ENCODE data around the gene FAIM.
"Not testable (repeated sequence)": the region's sequence is repeated elsewhere in the genome, so short reads cannot be mapped to it uniquely, and the experiment has no call there.

The FAIM gene
- 1.1 to 2.7 (median 2.2) reads per million in 4 donors for total RNA-seq

DNA sequence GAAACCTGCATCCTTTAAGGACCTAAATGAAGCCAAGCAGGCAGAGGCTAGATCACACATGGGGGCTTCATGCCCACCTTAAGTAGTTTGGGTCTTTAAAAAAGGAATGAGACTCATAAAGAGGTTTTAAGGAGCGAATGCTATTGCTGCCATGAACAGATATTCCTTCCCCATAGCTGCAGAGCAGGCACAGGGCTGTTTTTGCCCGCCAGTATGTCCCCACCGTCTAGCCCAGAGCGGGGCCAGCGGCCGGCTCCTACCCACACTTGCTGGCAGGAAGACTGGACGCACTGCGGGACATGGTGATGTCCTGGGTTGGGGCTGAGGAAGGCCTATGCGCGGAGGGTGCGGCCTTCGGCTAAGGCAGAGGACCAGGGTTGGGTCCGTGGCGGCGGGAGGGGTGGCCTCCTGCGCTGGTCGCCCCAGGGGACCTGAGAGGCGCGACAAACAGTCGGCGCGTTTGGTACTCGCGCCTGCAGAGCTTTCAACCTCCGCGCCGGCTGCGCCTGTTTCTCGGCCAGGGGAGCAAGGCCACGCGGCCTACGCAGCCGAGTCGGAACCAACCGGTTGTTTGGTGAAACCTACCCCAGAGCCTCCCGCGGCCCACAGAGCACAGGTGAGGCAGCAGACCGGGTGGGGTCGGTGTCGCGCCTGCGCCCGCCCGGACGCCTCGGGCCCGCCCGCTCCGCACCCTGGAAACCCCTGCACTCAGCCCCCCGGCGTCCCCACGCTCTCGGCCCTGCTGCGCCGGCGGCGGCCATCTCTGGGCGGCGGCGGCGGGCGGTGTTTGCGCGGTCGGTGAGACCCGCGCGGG is at the start of gene FAIM:
Gene FAIM, plus strand, starts transcription at position 450 of the 814 bp plus-strand sequence. CDS start 10,956 bp downstream, outside the sequence.
- peak; percentile 39 to 68 (median 47) for DNase-seq

GRCh38 chr3:138559134-138559533 is 49.4 kb upstream of the FAIM start:
- DNase-seq = no peak

DNA sequence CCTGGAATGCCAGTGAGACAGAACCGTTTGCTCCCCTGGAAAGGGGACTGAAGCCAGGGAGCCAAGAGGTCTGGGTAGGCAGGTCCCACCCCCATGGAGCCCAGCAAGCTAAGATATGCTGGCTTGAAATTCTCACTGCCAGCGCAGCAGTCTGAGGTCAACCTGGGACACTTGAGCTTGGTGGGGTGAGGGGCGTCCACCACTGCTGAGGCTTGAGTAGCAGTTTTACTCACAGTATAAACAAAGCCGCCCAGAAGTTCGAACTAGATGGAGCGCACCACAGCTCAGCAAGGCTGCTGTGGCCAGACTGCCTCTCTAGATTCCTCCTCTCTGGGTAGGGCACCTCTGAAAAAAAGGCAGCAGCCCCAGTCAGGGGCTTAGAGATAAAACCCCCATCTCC is 48.1 kb upstream of the FAIM start:
- DNase-seq = no peak

- DNase-seq = not testable (repeated sequence)
Measured at GRCh38 chr3:138562902-138563301, 45.7 kb upstream of the FAIM start.

DNA sequence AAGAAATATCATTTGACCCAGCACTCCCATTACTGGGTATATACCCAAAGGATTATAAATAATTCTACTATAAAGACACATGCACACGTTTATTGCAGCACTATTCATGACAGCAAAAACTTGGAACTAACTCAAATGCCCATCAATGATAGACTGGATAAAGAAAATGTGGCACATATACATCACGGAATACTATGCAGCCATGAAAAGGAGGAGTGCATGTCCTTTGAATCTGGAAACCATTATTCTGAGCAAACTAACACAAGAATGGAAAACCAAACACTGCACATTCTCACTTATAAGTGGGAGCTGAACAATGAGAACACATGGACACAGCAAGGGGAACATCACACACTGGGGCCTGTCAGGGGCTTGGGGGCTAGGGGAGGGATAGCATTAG is 42.3 kb upstream of the FAIM start:
- not testable (repeated sequence) for DNase-seq

DNA sequence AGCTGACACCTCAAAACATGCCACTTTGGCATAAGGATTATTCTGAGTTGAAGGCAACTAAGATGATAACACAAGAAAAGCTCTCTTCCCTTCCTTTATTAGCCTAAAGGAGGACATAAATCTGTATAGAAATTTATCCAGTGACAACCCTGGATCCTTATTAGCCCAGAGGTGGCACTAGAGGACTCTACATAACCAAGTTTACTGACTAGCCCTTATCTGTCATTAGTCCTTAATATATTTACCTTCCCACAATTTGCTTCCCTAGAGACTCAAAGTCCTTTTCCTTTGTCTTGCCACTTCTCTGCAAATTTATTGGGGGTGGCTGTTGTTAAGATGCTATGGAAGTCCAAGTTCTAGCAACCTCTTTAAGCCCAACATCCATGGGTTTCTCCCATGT is 41.2 kb upstream of the FAIM start:
- no peak for DNase-seq

GRCh38 chr3:138569090-138569489 is 39.5 kb upstream of the FAIM start:
- DNase-seq = no peak

- not testable (repeated sequence) for DNase-seq
Measured at GRCh38 chr3:138569624-138570023, 38.9 kb upstream of the FAIM start.

GRCh38 chr3:138573138-138573537 is 35.4 kb upstream of the FAIM start:
- no peak for DNase-seq

GRCh38 chr3:138578141-138578540 is 30.4 kb upstream of the FAIM start:
- peak in 1 of 5 donors; percentile 8 for DNase-seq

DNA sequence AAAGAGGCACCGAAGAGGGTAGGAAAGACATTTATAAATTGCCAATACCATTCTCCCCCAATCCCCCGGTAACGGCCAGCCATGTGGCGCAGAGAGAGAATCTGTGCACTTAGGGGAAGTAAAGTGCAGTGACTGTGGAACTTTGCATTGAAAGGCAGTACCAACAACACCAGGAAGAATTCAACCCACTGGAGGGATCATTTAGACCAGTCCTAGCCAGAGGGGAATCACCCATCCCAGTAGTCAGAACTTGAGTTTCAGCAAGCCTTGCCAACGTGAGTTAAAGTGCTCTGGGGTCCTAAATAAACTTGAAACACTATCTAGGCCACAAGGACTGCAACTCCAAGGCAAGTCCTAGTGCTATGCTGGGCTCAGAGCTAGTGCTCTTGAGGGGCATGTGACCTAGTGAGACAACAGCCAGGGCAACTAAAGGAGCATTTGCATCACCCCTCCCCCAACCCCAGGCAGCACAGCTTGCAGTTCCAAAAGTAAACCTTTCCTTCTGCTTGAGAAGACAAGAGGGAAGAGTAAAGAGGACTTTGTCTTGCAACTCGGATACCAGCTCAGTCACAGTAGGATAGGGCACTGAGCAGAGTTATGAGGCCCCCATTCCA is 29.5 kb upstream of the FAIM start:
- no peak for DNase-seq

DNA sequence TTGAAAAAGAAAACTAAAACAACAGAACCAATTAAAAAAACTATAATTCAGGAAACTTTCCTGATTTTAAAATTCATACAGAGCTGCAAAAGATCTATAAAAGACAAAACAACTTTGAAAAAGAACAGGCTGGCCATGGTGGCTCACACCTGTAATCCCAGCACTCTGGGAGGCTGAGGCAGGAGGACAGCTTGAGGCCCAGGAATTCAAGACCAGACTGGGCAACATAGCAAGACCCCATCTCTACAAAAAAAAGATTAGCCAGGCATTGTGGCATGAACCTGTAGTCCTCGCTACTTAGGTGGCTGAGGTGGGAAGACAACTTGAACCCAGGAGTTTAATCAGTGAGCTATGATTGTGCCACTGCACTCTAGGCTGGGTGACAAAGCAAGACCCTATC is 21.2 kb upstream of the FAIM start:
- DNase-seq = no peak

DNA sequence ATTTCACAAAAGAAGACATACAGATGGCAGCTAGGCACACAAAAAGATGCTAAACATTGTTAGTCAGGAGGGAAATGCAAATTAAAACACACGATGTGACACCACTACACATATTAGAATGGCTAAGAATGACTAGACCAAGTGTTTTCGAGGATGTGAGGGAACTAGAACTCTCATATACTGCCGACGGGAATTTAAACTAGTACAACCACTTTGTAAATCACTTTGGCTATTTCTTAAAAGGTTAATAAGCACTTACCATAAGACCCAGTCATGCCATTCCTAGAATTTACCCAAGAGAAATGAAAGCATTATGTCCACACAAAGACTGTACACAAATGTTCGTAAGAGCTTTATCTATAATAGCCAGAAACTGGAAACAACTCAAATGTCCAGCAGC is 20.1 kb upstream of the FAIM start:
- DNase-seq = no peak

GRCh38 chr3:138591392-138591791 is 17.2 kb upstream of the FAIM start:
- DNase-seq = no peak

GRCh38 chr3:138593488-138594149 is 15.0 kb upstream of the FAIM start:
- no peak for DNase-seq

DNA sequence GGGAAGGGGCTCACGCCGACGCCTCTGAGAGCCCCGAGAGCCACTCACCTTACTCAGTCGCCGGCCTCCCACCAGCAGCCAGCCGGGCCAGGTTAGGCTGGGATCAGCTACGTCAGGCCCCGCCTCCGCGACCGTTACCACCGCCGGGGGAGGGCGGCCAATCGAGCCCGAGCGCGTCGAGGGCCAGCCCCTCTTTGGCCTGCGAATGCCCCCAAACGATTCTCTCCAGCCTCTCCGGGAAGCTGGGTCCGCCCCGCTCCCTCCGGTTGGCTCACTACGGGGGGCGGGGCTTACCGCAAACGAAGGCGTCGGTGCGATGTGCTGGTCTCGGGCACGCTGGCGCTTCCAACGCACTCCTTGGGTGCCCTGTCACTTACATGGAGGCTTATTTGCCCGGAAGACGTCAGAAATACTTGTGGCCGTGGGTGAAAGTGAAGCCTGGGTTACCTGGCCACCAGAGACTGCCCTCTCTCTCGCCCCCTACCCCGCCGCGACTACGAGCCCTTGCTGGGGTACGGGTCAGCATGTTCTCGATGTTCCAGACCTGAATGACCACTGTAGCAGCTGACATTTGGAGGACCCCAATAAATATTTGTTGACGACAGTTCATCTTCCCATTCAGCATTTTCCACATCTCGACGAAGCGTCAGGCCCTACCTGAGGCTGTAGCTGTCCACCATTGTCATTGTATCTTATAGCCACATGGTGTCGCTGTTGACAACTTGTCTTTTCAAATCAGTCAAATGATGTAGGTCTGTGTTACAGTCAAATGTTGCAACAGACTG is 14.2 kb upstream of the FAIM start, which contains the start of gene CEP70:
Gene CEP70, minus strand, starts transcription at position 111 of the 785 bp plus-strand sequence. CDS start 21,333 bp downstream, outside the sequence.
- peak; percentile 85 to 90 (median 88) for DNase-seq

- no peak for DNase-seq
Measured at GRCh38 chr3:138594935-138595610, 13.5 kb upstream of the FAIM start.

GRCh38 chr3:138597186-138597976 is 11.2 kb upstream of the FAIM start:
- not testable (repeated sequence) for DNase-seq

DNA sequence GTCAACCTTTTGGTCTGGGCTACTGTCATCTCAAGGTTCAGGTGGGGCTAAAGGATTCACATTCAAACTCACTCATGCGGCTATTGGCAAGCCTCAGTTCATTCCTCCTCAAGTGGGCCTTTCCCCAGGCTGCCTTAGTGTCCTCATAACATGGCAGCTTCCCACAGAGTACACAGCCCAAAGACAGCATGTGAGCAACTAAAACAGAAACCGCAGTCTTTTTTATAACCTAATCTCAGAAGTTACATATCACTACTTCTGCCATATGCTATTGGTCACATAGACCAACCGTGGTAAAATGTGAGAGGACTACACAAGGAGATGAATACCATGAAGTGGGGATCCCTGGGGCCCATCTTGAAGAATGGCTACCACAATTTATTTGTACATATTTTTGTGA is 10.0 kb upstream of the FAIM start:
- no peak for DNase-seq

DNA sequence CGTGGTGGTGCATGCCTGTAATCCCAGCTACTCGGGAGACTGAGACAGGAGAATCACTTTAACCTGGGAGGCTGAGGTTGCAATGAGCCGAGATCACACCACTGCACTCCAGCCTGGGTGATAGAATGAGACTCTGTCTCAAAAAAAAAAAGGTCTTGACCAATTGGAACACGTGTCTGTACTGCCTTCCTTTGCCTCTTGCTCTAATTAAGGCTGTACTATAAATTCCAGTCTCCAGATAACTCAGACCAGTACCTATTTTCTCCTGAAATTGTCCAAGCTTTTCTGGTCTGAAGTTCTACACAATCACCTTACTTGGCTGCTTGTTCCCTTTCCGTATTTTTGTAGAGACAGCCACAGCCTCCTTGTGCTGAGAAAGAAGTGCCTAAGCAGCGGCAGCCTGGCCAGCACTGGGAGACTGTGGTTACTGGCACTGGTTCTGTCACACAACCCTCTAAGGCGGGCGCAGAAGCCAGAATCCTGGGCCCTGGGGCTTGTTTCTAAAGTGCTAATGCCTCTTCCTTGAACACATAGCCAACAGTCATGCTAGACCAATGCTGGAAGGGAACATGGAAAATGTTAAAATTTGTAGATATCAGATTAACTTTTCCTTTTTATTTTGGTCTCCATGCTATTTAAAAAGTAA is 8.3 kb upstream of the FAIM start:
- DNase-seq = no peak

- DNase-seq = not testable (repeated sequence)
Measured at GRCh38 chr3:138601661-138602060, 6.9 kb upstream of the FAIM start.

Data from T-helper 1 cell (primary cell).